Lung (tissue), 12 donors: Measurements from ENCODE around the gene LRRC55. TPM values are rescaled to one million over a fixed set of nuclear protein-coding genes. Genes with fewer than 3 reads are reported as not detected.
A peak's percentile ranks its signal among the peaks of the same experiment; 100 is the strongest.

ENCODE experiments used
- ATAC-seq: fragments of 200-7000 bp; cut with Tn5 transposase; one replicate; pipeline ENCODE4 v1.9.1; 2020; ENCODE audit warnings: moderate number of reproducible peaks; ENCODE audit not compliant: insufficient read depth, low FRiP score
- DNase-seq, 3 donors: peaks; one replicate each; pipeline ENCODE4 v3.0.0-alpha.2; 2013 to 2017
- H3K27ac ChIP-seq, 2 donors: one replicate each; pipeline ENCODE4 v1.5.1; 2013; ENCODE audit warnings: mild to moderate bottlenecking in 2 of 2, moderate library complexity in 2 of 2, control low read depth in 1 of 2, inconsistent platforms in 1 of 2, low read depth in 1 of 2, low read length in 1 of 2
- H3K27me3 ChIP-seq, 3 donors: one replicate each; pipeline ENCODE4 v1.5.1; 2013; ENCODE audit warnings: low read length in 2 of 3; ENCODE audit not compliant: control insufficient read depth in 3 of 3, insufficient read depth in 3 of 3
- H3K36me3 ChIP-seq, 4 donors: one replicate each; pipeline ENCODE4 v1.5.1; 2013; ENCODE audit warnings: low read length in 4 of 4, mild to moderate bottlenecking in 1 of 4, moderate library complexity in 1 of 4; ENCODE audit not compliant: control insufficient read depth in 4 of 4, insufficient read depth in 4 of 4
- H3K4me1 ChIP-seq, 5 donors: one replicate each; pipeline ENCODE4 v1.5.1; 2013; ENCODE audit warnings: low read length in 5 of 5, mild to moderate bottlenecking in 2 of 5, moderate library complexity in 1 of 5; ENCODE audit not compliant: control insufficient read depth in 5 of 5, insufficient read depth in 5 of 5
- H3K4me3 ChIP-seq: one replicate; pipeline ENCODE4 v1.5.1; 2013; ENCODE audit warnings: mild to moderate bottlenecking, control low read depth, moderate library complexity
- H3K9ac ChIP-seq, 2 donors: one replicate each; pipeline ENCODE4 v1.5.1; 2013; ENCODE audit warnings: low read length in 2 of 2, control low read depth in 1 of 2; ENCODE audit not compliant: insufficient read depth in 1 of 2
- H3K9me3 ChIP-seq, 4 donors: one replicate each; pipeline ENCODE4 v1.5.1; 2013; ENCODE audit warnings: low read length in 3 of 4, mild to moderate bottlenecking in 1 of 4, moderate library complexity in 1 of 4; ENCODE audit not compliant: control insufficient read depth in 4 of 4, insufficient read depth in 3 of 4
- CTCF ChIP-seq: IDR thresholded peaks from 2 replicates; pipeline ENCODE4 v1.5.1; 2012; ENCODE audit warnings: mild to moderate bottlenecking; ENCODE audit errors: control extremely low read depth, extremely low read depth
- WGBS, 2 donors: extraction: QIAGEN DNeasy Blood & Tissue Kit; methylation state at CpG; one replicate each; pipeline ENCODE4 v1.1.7; 2013; 5-methylcytosine and 5-hydroxymethylcytosine counted together
- polyA plus RNA-seq, 2 donors: library from polyadenylated mRNA; stranded (reverse); fragments of 200-250 nt; gene quantifications; one replicate each; pipeline ENCODE4 v1.2.1, GENCODE V29; 2013
- total RNA-seq, 2 donors: library from RNA; depleted of rRNA in 1 of 2; stranded (reverse); fragments of >200 nt in 1 of 2; gene quantifications; one replicate each; pipeline ENCODE4 v1.2.1, GENCODE V29; 2014 to 2021
- donor health status: control.
- donor health status: control.
- donor health status: Bipolar disorder and iron deficiency.
- donor health status: healthy.
- donor health status: DM: yes; HTN: yes; CAD: no.

Gene LRRC55
- total and polyA plus RNA-seq, 4 donors: 0.02 to 2.9 (median 0.09) TPM

DNA sequence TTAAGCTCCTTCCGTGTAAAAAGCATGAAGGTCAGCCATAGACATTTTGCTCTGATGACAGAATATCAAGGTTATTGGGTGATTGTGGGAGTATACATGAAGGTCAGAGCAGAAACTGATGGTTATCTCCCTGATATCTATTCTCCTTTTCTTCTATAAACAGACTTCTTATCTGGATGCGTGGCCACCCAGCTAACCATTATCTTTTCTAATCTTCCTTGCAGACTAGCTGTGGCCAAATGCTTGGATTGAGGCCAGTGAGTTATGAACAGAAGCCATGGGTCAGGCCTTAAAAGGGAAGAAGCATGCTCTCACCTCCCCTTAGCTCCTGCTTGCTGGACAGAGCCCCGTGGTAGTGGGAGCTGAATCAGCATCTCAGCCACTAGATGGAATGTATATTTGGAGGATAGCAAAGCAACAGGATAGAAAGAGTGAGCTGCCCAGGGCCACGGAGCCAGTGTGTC, 31.3 kb upstream of the LRRC55 start:
- H3K27me3 ChIP-seq: no peaks in the 10 kb centered on the region
- H3K9ac ChIP-seq: no peak overlapping the region
- 44 to 53% methylated on average over 4 of the region's 4 CpGs for WGBS, 2 donors
- H3K4me1 ChIP-seq: peaks cover 0 to 5% (median 3%) of the 10 kb centered on the region in 5 donors
- TF ChIP-seq CTCF: no peak
- H3K27ac ChIP-seq: no peak overlapping the region
- ATAC-seq (no peak), DNase-seq (peak; percentile 19 to 41 (median 31))
- no peaks in the 10 kb centered on the region for H3K36me3 ChIP-seq
- H3K9me3 ChIP-seq: peaks cover 0 to 2% (median 0%) of the 10 kb centered on the region in 4 donors
- H3K4me3 ChIP-seq: no peak overlapping the region

GRCh38 chr11:57152134-57152533, 29.6 kb upstream of the LRRC55 start:
- DNase-seq (no peak), ATAC-seq (no peak)
- H3K9me3 ChIP-seq: peaks cover 0 to 2% (median 0%) of the 10 kb centered on the region in 4 donors
- H3K27ac ChIP-seq: no peak overlapping the region
- H3K27me3 ChIP-seq: no peaks in the 10 kb centered on the region
- no peak overlapping the region for H3K9ac ChIP-seq
- no peak for TF ChIP-seq CTCF
- no peak overlapping the region for H3K4me3 ChIP-seq
- H3K36me3 ChIP-seq: no peaks in the 10 kb centered on the region
- H3K4me1 ChIP-seq: peaks cover 0 to 5% (median 3%) of the 10 kb centered on the region in 5 donors
- WGBS, 2 donors: 64 to 66% methylated on average over 2 of the region's 2 CpGs

GRCh38 chr11:57153448-57153847, 28.3 kb upstream of the LRRC55 start:
- no peak for ATAC-seq

More at GRCh38 chr11:57153448-57153847, 28.3 kb upstream of the LRRC55 start:
- no peak for TF ChIP-seq CTCF
- DNase-seq: no peak
- Histone ChIP-seq H3K36me3 (no peaks in the 10 kb centered on the region), H3K4me3 (no peak overlapping the region), H3K4me1 (peaks cover 0 to 5% (median 3%) of the 10 kb centered on the region in 5 donors), H3K27me3 (no peaks in the 10 kb centered on the region), H3K9ac (no peak overlapping the region), H3K9me3 (peaks cover 0 to 2% (median 0%) of the 10 kb centered on the region in 4 donors), H3K27ac (no peak overlapping the region)
